ENCODE data around the gene KCTD12.
"Not testable (repeated sequence)": the region's sequence is repeated elsewhere in the genome, so short reads cannot be mapped to it uniquely, and the experiment has no call there.

The KCTD12 gene

GRCh38 chr13:76917095-76917494 lies 30.9 kb upstream of the KCTD12 start:
- no peak overlapping the region for H3K27ac ChIP-seq (ENCODE audit: poor library complexity, severe bottlenecking)
- ATAC-seq (ENCODE audit: low read depth) (no peak), DNase-seq (ENCODE audit: low spot score) (no peak)
- H3K4me1 ChIP-seq (ENCODE audit: insufficient read depth, poor library complexity, severe bottlenecking) = no peaks in the 10 kb centered on the region
- no peaks in the 10 kb centered on the region for H3K9me3 ChIP-seq (ENCODE audit: severe bottlenecking)
- no peaks in the 10 kb centered on the region for H3K27me3 ChIP-seq (ENCODE audit: insufficient read depth, poor library complexity, severe bottlenecking)
- no peak for TF ChIP-seq CTCF (IDR thresholded peaks at IDR 0.05; ENCODE audit: poor library complexity, severe bottlenecking)
- H3K4me3 ChIP-seq (ENCODE audit: severe bottlenecking) = no peak overlapping the region
- H3K36me3 ChIP-seq (ENCODE audit: low read depth) = no peaks in the 10 kb centered on the region

- H3K27me3 ChIP-seq (ENCODE audit: insufficient read depth, poor library complexity, severe bottlenecking) = no peaks in the 10 kb centered on the region
- ATAC-seq (ENCODE audit: low read depth) (no peak), DNase-seq (ENCODE audit: low spot score) (no peak)
- no peaks in the 10 kb centered on the region for H3K36me3 ChIP-seq (ENCODE audit: low read depth)
- no peaks in the 10 kb centered on the region for H3K4me1 ChIP-seq (ENCODE audit: insufficient read depth, poor library complexity, severe bottlenecking)
- H3K9me3 ChIP-seq (ENCODE audit: severe bottlenecking) = no peaks in the 10 kb centered on the region
- no peak overlapping the region for H3K4me3 ChIP-seq (ENCODE audit: severe bottlenecking)
- no peak for TF ChIP-seq CTCF (IDR thresholded peaks at IDR 0.05; ENCODE audit: poor library complexity, severe bottlenecking)
- H3K27ac ChIP-seq (ENCODE audit: poor library complexity, severe bottlenecking) = no peak overlapping the region
Measured at GRCh38 chr13:76913898-76914297, 27.7 kb upstream of the KCTD12 start.

DNA sequence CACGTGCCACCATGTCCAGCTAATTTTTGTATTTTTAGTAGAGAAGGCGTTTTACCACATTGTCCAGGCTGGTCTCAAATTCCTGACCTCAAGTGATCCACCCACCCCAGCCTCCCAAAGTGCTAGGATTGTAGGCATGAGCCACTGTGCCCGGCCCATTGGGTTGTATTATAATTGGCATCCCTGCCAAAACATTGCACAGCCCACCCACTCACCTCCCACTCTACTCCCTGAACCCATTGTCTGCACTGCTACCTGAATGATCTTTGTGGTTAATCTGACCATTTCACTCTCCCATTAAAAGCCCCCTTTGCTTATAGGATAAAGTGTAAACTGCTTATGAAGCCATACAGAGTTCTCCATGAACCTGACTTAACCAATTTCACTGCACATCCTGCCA lies 26.3 kb upstream of the KCTD12 start:
- no peak overlapping the region for H3K27ac ChIP-seq (ENCODE audit: poor library complexity, severe bottlenecking)
- H3K4me1 ChIP-seq (ENCODE audit: insufficient read depth, poor library complexity, severe bottlenecking) = no peaks in the 10 kb centered on the region
- no peak overlapping the region for H3K4me3 ChIP-seq (ENCODE audit: severe bottlenecking)
- H3K9me3 ChIP-seq (ENCODE audit: severe bottlenecking) = no peaks in the 10 kb centered on the region
- DNase-seq (ENCODE audit: low spot score) = no peak
- no peak for ATAC-seq (ENCODE audit: low read depth)
- H3K27me3 ChIP-seq (ENCODE audit: insufficient read depth, poor library complexity, severe bottlenecking) = no peaks in the 10 kb centered on the region
- no peak for TF ChIP-seq CTCF (IDR thresholded peaks at IDR 0.05; ENCODE audit: poor library complexity, severe bottlenecking)
- no peaks in the 10 kb centered on the region for H3K36me3 ChIP-seq (ENCODE audit: low read depth)

DNA sequence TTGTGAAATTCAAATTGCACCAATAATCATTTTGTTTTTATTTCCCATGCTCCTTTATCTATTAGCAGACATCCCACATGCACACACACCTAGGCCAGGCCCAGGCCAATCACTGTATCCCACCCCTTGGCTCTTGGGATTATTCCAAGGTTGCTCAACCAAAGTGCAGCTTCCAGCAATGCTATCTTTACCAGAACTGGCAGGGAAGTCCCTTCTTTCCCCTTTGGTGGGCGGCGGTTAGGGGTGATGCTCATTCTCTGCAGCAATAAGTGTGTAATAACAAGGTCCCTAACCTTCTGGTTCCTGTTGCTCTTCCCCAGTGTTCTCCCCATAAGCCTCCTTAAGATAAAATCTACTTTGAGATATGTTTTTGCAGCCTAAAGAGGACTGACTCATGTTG lies 18.3 kb upstream of the KCTD12 start:
- Histone ChIP-seq H3K27ac (ENCODE audit: poor library complexity, severe bottlenecking) (no peak overlapping the region), H3K9me3 (ENCODE audit: severe bottlenecking) (no peaks in the 10 kb centered on the region), H3K4me3 (ENCODE audit: severe bottlenecking) (no peak overlapping the region), H3K27me3 (ENCODE audit: insufficient read depth, poor library complexity, severe bottlenecking) (no peaks in the 10 kb centered on the region), H3K4me1 (ENCODE audit: insufficient read depth, poor library complexity, severe bottlenecking) (no peaks in the 10 kb centered on the region), H3K36me3 (ENCODE audit: low read depth) (no peaks in the 10 kb centered on the region)
- ATAC-seq (ENCODE audit: low read depth) (no peak), DNase-seq (ENCODE audit: low spot score) (no peak)
- no peak for TF ChIP-seq CTCF (IDR thresholded peaks at IDR 0.05; ENCODE audit: poor library complexity, severe bottlenecking)

GRCh38 chr13:76903544-76904162 lies 17.4 kb upstream of the KCTD12 start:
- H3K9me3 ChIP-seq (ENCODE audit: severe bottlenecking) = no peaks in the 10 kb centered on the region
- H3K36me3 ChIP-seq (ENCODE audit: low read depth) = no peaks in the 10 kb centered on the region
- no peak overlapping the region for H3K4me3 ChIP-seq (ENCODE audit: severe bottlenecking)
- no peak overlapping the region for H3K27ac ChIP-seq (ENCODE audit: poor library complexity, severe bottlenecking)
- no peaks in the 10 kb centered on the region for H3K4me1 ChIP-seq (ENCODE audit: insufficient read depth, poor library complexity, severe bottlenecking)
- peak; percentile 97 for TF ChIP-seq CTCF (IDR thresholded peaks at IDR 0.05; ENCODE audit: poor library complexity, severe bottlenecking)
- peak; percentile 42; the same call in 1 of the 3 replicates for ATAC-seq (ENCODE audit: low read depth)
- no peak for DNase-seq (ENCODE audit: low spot score)
- no peaks in the 10 kb centered on the region for H3K27me3 ChIP-seq (ENCODE audit: insufficient read depth, poor library complexity, severe bottlenecking)

- not testable (repeated sequence) for H3K4me1 ChIP-seq (ENCODE audit: insufficient read depth, poor library complexity, severe bottlenecking); H3K27me3 ChIP-seq (ENCODE audit: insufficient read depth, poor library complexity, severe bottlenecking); H3K4me3 ChIP-seq (ENCODE audit: severe bottlenecking); ATAC-seq (ENCODE audit: low read depth); DNase-seq (ENCODE audit: low spot score); H3K36me3 ChIP-seq (ENCODE audit: low read depth); H3K27ac ChIP-seq (ENCODE audit: poor library complexity, severe bottlenecking); H3K9me3 ChIP-seq (ENCODE audit: severe bottlenecking)
Measured at GRCh38 chr13:76899066-76899465, 12.9 kb upstream of the KCTD12 start.

DNA sequence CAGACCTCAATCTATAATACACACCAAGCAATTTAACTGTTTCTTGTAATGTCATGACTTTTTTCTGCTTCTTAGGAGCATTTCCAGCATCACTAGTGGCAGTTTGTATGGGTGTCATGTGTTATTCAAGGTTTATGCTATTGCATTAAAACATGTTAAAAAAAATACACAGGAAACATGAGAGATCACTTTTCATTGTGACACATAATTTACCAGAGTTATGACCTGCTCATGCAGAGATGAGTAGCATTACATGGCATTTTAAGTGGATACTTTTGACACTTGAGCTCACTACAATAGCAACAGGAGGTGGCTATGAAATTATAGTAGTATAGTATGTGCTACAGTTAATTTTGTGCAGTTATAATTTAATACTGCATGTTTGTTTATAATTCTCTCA lies 11.0 kb upstream of the KCTD12 start:
- H3K4me1 ChIP-seq (ENCODE audit: insufficient read depth, poor library complexity, severe bottlenecking); H3K9me3 ChIP-seq (ENCODE audit: severe bottlenecking); H3K36me3 ChIP-seq (ENCODE audit: low read depth); H3K4me3 ChIP-seq (ENCODE audit: severe bottlenecking); H3K27me3 ChIP-seq (ENCODE audit: insufficient read depth, poor library complexity, severe bottlenecking); DNase-seq (ENCODE audit: low spot score); ATAC-seq (ENCODE audit: low read depth); H3K27ac ChIP-seq (ENCODE audit: poor library complexity, severe bottlenecking): not testable (repeated sequence)
